ENCODE measurements around the gene ITIH4. TPM values are rescaled to one million over a fixed set of nuclear protein-coding genes. Genes with fewer than 3 reads are reported as not detected.

ITIH4 gene
- total RNA-seq, 4 donors from 2014 or later, result 1.2 to 7.0 (median 3.4) TPM

- no peak overlapping the region for H3K4me3 ChIP-seq
- H3K4me1 ChIP-seq, result peaks cover 0 to 47% (median 13%) of the 10 kb centered on the region in 3 donors
- no peak for ATAC-seq
- H3K9me3 ChIP-seq, result no peaks in the 10 kb centered on the region
- H3K36me3 ChIP-seq, result peaks cover 0 to 75% of the 10 kb centered on the region in 2 donors
- no peak overlapping the region for H3K27ac ChIP-seq
- WGBS, 2 donors (ENCODE audit: low coverage in 1 of 2), result 83 to 90% methylated on average over 2 to 4 of the region's 4 CpGs
- no peak for TF ChIP-seq POLR2AphosphoS5 (IDR thresholded peaks at IDR 0.05)
- no peak for TF ChIP-seq POLR2A (IDR thresholded peaks at IDR 0.05)
- no peak for TF ChIP-seq CTCF (IDR thresholded peaks at IDR 0.05)
- TF ChIP-seq EP300 (IDR thresholded peaks at IDR 0.05), result no peak
- no peaks in the 10 kb centered on the region for H3K27me3 ChIP-seq
Measured at GRCh38 chr3:52836986-52837385, 6.5 kb upstream of the ITIH4 start.

- peaks cover 0 to 70% of the 10 kb centered on the region in 2 donors for H3K36me3 ChIP-seq
- peak overlapping the region in 2 of 4 donors; percentile 67 to 75 for H3K27ac ChIP-seq
- H3K9me3 ChIP-seq, result no peaks in the 10 kb centered on the region
- TF ChIP-seq POLR2A (IDR thresholded peaks at IDR 0.05), result no peak
- no peak for TF ChIP-seq CTCF (IDR thresholded peaks at IDR 0.05)
- no peak for TF ChIP-seq POLR2AphosphoS5 (IDR thresholded peaks at IDR 0.05)
- TF ChIP-seq EP300 (IDR thresholded peaks at IDR 0.05), result no peak
- peaks cover 0 to 47% (median 15%) of the 10 kb centered on the region in 3 donors for H3K4me1 ChIP-seq
- WGBS, 2 donors (ENCODE audit: low coverage in 1 of 2), result 63 to 83% methylated on average over 1 to 5 of the region's 5 CpGs
- H3K27me3 ChIP-seq, result no peaks in the 10 kb centered on the region
- no peak overlapping the region for H3K4me3 ChIP-seq
- ATAC-seq, result no peak
Measured at GRCh38 chr3:52836471-52836845, 6.0 kb upstream of the ITIH4 start.

GRCh38 chr3:52835766-52836470 lies 5.4 kb upstream of the ITIH4 start:
- Histone ChIP-seq H3K27me3 (no peaks in the 10 kb centered on the region), H3K9me3 (no peaks in the 10 kb centered on the region), H3K4me3 (peak overlapping the region in 1 of 2 donors; percentile 15), H3K27ac (peak overlapping the region in 3 of 4 donors; percentile 58 to 75 (median 67)), H3K4me1 (peaks cover 0 to 48% (median 18%) of the 10 kb centered on the region in 3 donors), H3K36me3 (peaks cover 0 to 65% of the 10 kb centered on the region in 2 donors)
- TF ChIP-seq EP300 (IDR thresholded peaks at IDR 0.05) (no peak), POLR2A (IDR thresholded peaks at IDR 0.05) (no peak), CTCF (IDR thresholded peaks at IDR 0.05) (no peak), POLR2AphosphoS5 (IDR thresholded peaks at IDR 0.05) (no peak)
- no peak for ATAC-seq
- WGBS, 2 donors (ENCODE audit: low coverage in 1 of 2), result 29 to 76% methylated on average over 1 to 5 of the region's 8 CpGs

- peak within 1 kb of the TSS in 1 of 2 donors; percentile 15 for H3K4me3 ChIP-seq
- 10% methylated on average over 3 of the region's 11 CpGs; no CpG with 5 or more reads in 1 of the 2 donors for WGBS, 2 donors (ENCODE audit: low coverage in 1 of 2)
- no peak for TF ChIP-seq POLR2A (IDR thresholded peaks at IDR 0.05)
- TF ChIP-seq POLR2AphosphoS5 (IDR thresholded peaks at IDR 0.05), result no peak
- no peak for TF ChIP-seq EP300 (IDR thresholded peaks at IDR 0.05)
- no peak for TF ChIP-seq CTCF (IDR thresholded peaks at IDR 0.05)
- ATAC-seq, result peak; percentile 86
- peaks cover 0 to 48% (median 18%) of the 10 kb centered on the region in 3 donors for H3K4me1 ChIP-seq
- H3K9me3 ChIP-seq, result no peaks in the 10 kb centered on the region
- H3K27me3 ChIP-seq, result no peaks in the 10 kb centered on the region
- peaks cover 0 to 55% of the 10 kb centered on the region in 2 donors for H3K36me3 ChIP-seq
- H3K27ac ChIP-seq, result peak within 1 kb of the TSS in 3 of 4 donors; percentile 58 to 75 (median 67)
Measured at GRCh38 chr3:52834871-52835501, 4.5 kb upstream of the ITIH4 start, which contains the start of gene MUSTN1. MUSTN1 (minus strand) TSS chr3:52835019; CDS start chr3:52834948, 71 bp downstream.
